RWPE2 (cell line): ENCODE measurements around the gene NPHP4.

Source experiments
- ATAC-seq: fragments of 200-7000 bp; cut with Tn5 transposase; 3 replicates; pipeline ENCODE4 v1.9.1; 2021; ENCODE audit warnings: low read depth
- DNase-seq: peaks from one replicate; pipeline ENCODE4 v3.0.0-alpha.2; 2020; ENCODE audit warnings: low spot score
- H3K27ac ChIP-seq: fragments of 450-650 bp; 2 replicates; pipeline ENCODE4 v1.5.1; 2017; ENCODE audit warnings: mild to moderate bottlenecking; ENCODE audit not compliant: poor library complexity, severe bottlenecking
- H3K27me3 ChIP-seq: fragments of 250-450 bp; sonication (Bioruptor Pico); 2 replicates; pipeline ENCODE4 v1.5.1; 2021; ENCODE audit warnings: mild to moderate bottlenecking, moderate library complexity; ENCODE audit not compliant: insufficient read depth, poor library complexity, severe bottlenecking
- H3K36me3 ChIP-seq: fragments of 250-450 bp; sonication (Bioruptor Pico); 2 replicates; pipeline ENCODE4 v1.5.1; 2020; ENCODE audit warnings: low read depth, mild to moderate bottlenecking, moderate library complexity
- H3K4me1 ChIP-seq: fragments of 250-450 bp; sonication (Bioruptor Pico); 2 replicates; pipeline ENCODE4 v1.5.1; 2021; ENCODE audit warnings: mild to moderate bottlenecking, moderate library complexity; ENCODE audit not compliant: insufficient read depth, poor library complexity, severe bottlenecking
- H3K4me3 ChIP-seq: fragments of 250-450 bp; sonication (Bioruptor Pico); 2 replicates; pipeline ENCODE4 v1.5.1; 2021; ENCODE audit warnings: mild to moderate bottlenecking, moderate library complexity; ENCODE audit not compliant: severe bottlenecking
- H3K9me3 ChIP-seq: fragments of 250-450 bp; sonication (Bioruptor Pico); 2 replicates; pipeline ENCODE4 v1.5.1; 2021; ENCODE audit warnings: mild to moderate bottlenecking, moderate library complexity; ENCODE audit not compliant: severe bottlenecking
- CTCF ChIP-seq: fragments of 450-650 bp; IDR thresholded peaks from one replicate; pipeline ENCODE4 v1.5.1; 2017; ENCODE audit warnings: mild to moderate bottlenecking, moderate library complexity; ENCODE audit not compliant: poor library complexity, severe bottlenecking

The NPHP4 gene

GRCh38 chr1:5965586-5966131, 26.6 kb downstream of the NPHP4 start:
- DNase-seq (no peak), ATAC-seq (no peak)
- no peak for TF ChIP-seq CTCF
- Histone ChIP-seq H3K4me3 (no peak overlapping the region), H3K27ac (no peak overlapping the region), H3K27me3 (no peaks in the 10 kb centered on the region), H3K36me3 (no peaks in the 10 kb centered on the region; the same call in 1 of the 2 replicates), H3K4me1 (no peaks in the 10 kb centered on the region), H3K9me3 (no peaks in the 10 kb centered on the region)

- no peaks in the 10 kb centered on the region for H3K9me3 ChIP-seq
- DNase-seq (no peak), ATAC-seq (no peak)
- no peaks in the 10 kb centered on the region for H3K27me3 ChIP-seq
- H3K36me3 ChIP-seq = 0 out of 2 replicates have a peak, but pooled peaks cover 5% of the 10 kb centered on the region
- H3K4me1 ChIP-seq = no peaks in the 10 kb centered on the region
- no peak for TF ChIP-seq CTCF
- no peak overlapping the region for H3K4me3 ChIP-seq
- no peak overlapping the region for H3K27ac ChIP-seq
These were observed 29.7 kb downstream of the NPHP4 start for GRCh38 chr1:5962265-5963105.

GRCh38 chr1:5961601-5962000, 30.6 kb downstream of the NPHP4 start:
- Histone ChIP-seq H3K9me3 (no peaks in the 10 kb centered on the region), H3K27me3 (no peaks in the 10 kb centered on the region), H3K4me3 (no peak overlapping the region), H3K27ac (no peak overlapping the region), H3K4me1 (no peaks in the 10 kb centered on the region), H3K36me3 (0 out of 2 replicates have a peak, but pooled peaks cover 5% of the 10 kb centered on the region)
- no peak for TF ChIP-seq CTCF
- ATAC-seq = no peak
- no peak for DNase-seq

- Histone ChIP-seq H3K9me3 (no peaks in the 10 kb centered on the region), H3K4me1 (no peaks in the 10 kb centered on the region), H3K27me3 (no peaks in the 10 kb centered on the region), H3K4me3 (no peak overlapping the region), H3K36me3 (peaks cover 8% of the 10 kb centered on the region), H3K27ac (no peak overlapping the region)
- TF ChIP-seq CTCF = no peak
- DNase-seq (no peak), ATAC-seq (no peak)
These were observed 31.9 kb downstream of the NPHP4 start for GRCh38 chr1:5960336-5960735.
